HepG2 (cell line): ENCODE data around the gene FRMD4A.

Experiments used
- ARHGAP35 ChIP-seq: sonication (generic); formaldehyde crosslinking; IDR thresholded peaks from 2 replicates; pipeline ENCODE4 v1.9.0; 2022; ENCODE audit warnings: mild to moderate bottlenecking, inconsistent platforms, moderate library complexity, missing genetic modification reagents, borderline replicate concordance
- EP300 ChIP-seq, 3 experiments: sonication (generic) in 1 of 3; formaldehyde crosslinking in 1 of 3; IDR thresholded peaks; 2 replicates each; pipeline versions ENCODE4 v1.5.1 to v1.6.1; 2011 to 2020; ENCODE audit warnings: low read depth in 2 of 3, low read length in 2 of 3, borderline replicate concordance in 1 of 3, improper control_type of control experiment in 1 of 3, mild to moderate bottlenecking in 1 of 3, missing genetic modification reagents in 1 of 3, moderate library complexity in 1 of 3
- FOXK2 ChIP-seq: fragments of 450-650 bp; IDR thresholded peaks from 2 replicates; pipeline ENCODE4 v1.6.1; 2016
- JUN ChIP-seq: sonication (generic); formaldehyde crosslinking; IDR thresholded peaks from 2 replicates; pipeline ENCODE4 v1.4.0; 2020; ENCODE audit warnings: mild to moderate bottlenecking, missing genetic modification reagents
- SALL2 ChIP-seq: sonication (generic); formaldehyde crosslinking; IDR thresholded peaks from 2 replicates; pipeline ENCODE4 v1.8.1; 2023; ENCODE audit warnings: mild to moderate bottlenecking, missing genetic modification reagents, inconsistent platforms
- ZBTB1 ChIP-seq: sonication (generic); formaldehyde crosslinking; IDR thresholded peaks from 2 replicates; pipeline ENCODE4 v1.4.0; 2020; ENCODE audit warnings: missing genetic modification reagents, borderline replicate concordance
- ZNF350 ChIP-seq: sonication (generic); formaldehyde crosslinking; IDR thresholded peaks from 2 replicates; pipeline ENCODE4 v1.4.0; 2020; ENCODE audit warnings: mild to moderate bottlenecking, low read depth, missing genetic modification reagents, borderline replicate concordance
- TF ChIP-seq, protein P1 (sequence below): sonication (generic); formaldehyde crosslinking; IDR thresholded peaks from 2 replicates; pipeline ENCODE4 v1.4.0; 2020; ENCODE audit warnings: missing genetic modification reagents
- TF ChIP-seq, protein P2 (sequence below): sonication (generic); formaldehyde crosslinking; IDR thresholded peaks from 2 replicates; pipeline ENCODE4 v1.5.0; 2020; ENCODE audit warnings: mild to moderate bottlenecking, missing genetic modification reagents, moderate library complexity
- TF ChIP-seq, protein P3 (sequence below): sonication (generic); formaldehyde crosslinking; conservative IDR thresholded peaks from 2 replicates; pipeline ENCODE4 v1.8.1; 2023; ENCODE audit warnings: missing genetic modification reagents

DNA sequence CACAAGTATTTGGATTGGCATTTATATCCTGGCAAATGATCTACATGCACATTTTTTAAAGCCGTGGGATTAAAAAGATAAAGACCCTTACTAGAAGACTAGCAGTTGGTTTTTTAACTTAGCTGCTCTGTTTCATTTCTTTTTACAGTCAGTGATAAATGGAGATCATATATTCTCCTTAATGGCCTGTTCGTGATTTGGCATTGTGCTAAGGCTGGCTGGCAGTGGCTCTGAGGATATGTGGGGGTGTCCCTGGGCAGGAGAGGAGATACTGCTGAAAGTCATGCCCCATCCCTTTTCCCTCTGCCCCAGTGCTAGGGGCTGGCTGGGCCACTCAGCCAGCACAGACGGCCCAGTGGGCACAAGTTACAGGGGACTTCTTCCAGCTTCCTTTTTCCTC, 402.3 kb downstream of the FRMD4A start:
- TF ChIP-seq, protein P1, sequence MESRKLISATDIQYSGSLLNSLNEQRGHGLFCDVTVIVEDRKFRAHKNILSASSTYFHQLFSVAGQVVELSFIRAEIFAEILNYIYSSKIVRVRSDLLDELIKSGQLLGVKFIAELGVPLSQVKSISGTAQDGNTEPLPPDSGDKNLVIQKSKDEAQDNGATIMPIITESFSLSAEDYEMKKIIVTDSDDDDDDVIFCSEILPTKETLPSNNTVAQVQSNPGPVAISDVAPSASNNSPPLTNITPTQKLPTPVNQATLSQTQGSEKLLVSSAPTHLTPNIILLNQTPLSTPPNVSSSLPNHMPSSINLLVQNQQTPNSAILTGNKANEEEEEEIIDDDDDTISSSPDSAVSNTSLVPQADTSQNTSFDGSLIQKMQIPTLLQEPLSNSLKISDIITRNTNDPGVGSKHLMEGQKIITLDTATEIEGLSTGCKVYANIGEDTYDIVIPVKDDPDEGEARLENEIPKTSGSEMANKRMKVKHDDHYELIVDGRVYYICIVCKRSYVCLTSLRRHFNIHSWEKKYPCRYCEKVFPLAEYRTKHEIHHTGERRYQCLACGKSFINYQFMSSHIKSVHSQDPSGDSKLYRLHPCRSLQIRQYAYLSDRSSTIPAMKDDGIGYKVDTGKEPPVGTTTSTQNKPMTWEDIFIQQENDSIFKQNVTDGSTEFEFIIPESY (CRISPR knock-in tag), result no peak
- TF ChIP-seq ARHGAP35 (CRISPR knock-in tag), result no peak
- TF ChIP-seq JUN (CRISPR knock-in tag), result no peak
- no peak for TF ChIP-seq SALL2 (CRISPR knock-in tag)
- TF ChIP-seq, protein P2, sequence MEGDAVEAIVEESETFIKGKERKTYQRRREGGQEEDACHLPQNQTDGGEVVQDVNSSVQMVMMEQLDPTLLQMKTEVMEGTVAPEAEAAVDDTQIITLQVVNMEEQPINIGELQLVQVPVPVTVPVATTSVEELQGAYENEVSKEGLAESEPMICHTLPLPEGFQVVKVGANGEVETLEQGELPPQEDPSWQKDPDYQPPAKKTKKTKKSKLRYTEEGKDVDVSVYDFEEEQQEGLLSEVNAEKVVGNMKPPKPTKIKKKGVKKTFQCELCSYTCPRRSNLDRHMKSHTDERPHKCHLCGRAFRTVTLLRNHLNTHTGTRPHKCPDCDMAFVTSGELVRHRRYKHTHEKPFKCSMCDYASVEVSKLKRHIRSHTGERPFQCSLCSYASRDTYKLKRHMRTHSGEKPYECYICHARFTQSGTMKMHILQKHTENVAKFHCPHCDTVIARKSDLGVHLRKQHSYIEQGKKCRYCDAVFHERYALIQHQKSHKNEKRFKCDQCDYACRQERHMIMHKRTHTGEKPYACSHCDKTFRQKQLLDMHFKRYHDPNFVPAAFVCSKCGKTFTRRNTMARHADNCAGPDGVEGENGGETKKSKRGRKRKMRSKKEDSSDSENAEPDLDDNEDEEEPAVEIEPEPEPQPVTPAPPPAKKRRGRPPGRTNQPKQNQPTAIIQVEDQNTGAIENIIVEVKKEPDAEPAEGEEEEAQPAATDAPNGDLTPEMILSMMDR (CRISPR knock-in tag), result no peak
- TF ChIP-seq, protein P3, sequence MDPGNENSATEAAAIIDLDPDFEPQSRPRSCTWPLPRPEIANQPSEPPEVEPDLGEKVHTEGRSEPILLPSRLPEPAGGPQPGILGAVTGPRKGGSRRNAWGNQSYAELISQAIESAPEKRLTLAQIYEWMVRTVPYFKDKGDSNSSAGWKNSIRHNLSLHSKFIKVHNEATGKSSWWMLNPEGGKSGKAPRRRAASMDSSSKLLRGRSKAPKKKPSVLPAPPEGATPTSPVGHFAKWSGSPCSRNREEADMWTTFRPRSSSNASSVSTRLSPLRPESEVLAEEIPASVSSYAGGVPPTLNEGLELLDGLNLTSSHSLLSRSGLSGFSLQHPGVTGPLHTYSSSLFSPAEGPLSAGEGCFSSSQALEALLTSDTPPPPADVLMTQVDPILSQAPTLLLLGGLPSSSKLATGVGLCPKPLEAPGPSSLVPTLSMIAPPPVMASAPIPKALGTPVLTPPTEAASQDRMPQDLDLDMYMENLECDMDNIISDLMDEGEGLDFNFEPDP (CRISPR knock-in tag), result no peak
- no peak for TF ChIP-seq ZNF350 (CRISPR knock-in tag)
- no peak for TF ChIP-seq ZBTB1 (CRISPR knock-in tag)
- TF ChIP-seq EP300 (IDR thresholded peaks at IDR 0.05; ENCODE audit: low read depth in 2 of 2, low read length in 2 of 2), result no peak
- no peak for TF ChIP-seq EP300 (CRISPR knock-in tag; IDR thresholded peaks at IDR 0.05; ENCODE audit: borderline replicate concordance)
- TF ChIP-seq FOXK2, result no peak
